Smooth muscle cell (in vitro differentiated cells): Measurements from ENCODE around the gene OR2L2. TPM values are rescaled to one million over a fixed set of nuclear protein-coding genes. Genes with fewer than 3 reads are reported as not detected.

Experiments used
- polyA plus RNA-seq: library from polyadenylated mRNA; unstranded; fragments of >200 nt; fragmentation: Nextera tagmentation; extraction: Ambion mirVana; gene quantifications from 2 replicates; pipeline ENCODE4 v1.2.1, GENCODE V29; 2016
- small RNA-seq: library from RNA; depleted of rRNA; stranded (forward); fragments of <200 nt; gene quantifications from one replicate; pipeline ENCODE3, GENCODE V24; 2014
- total RNA-seq: library from RNA; depleted of rRNA; stranded (reverse); fragments of >200 nt; gene quantifications from 2 replicates; pipeline ENCODE4 v1.2.3, GENCODE V29; 2014

OR2L2 gene
- total and polyA plus RNA-seq, 2 experiments from 2014 or later = 0.03 TPM; not detected in 1

Small RNA genes within 50 kb of the gene (small RNA-seq; reads per million reads assigned to genes)
- not detected for gene RF00019

Other genes with a start within 250 kb of the OR2L2 start
- gene OR14A16, start 206.0 kb upstream of the OR2L2 start, total RNA-seq = not detected in 2 replicates
- gene OR14A16, start 206.0 kb upstream of the OR2L2 start, polyA plus RNA-seq = not detected in 2 replicates
- gene OR11L1, start 188.2 kb upstream of the OR2L2 start, total RNA-seq = not detected in 2 replicates
- gene OR11L1, start 188.2 kb upstream of the OR2L2 start, polyA plus RNA-seq = not detected in 2 replicates
- not detected in 2 replicates for gene TRIM58, start 172.9 kb upstream of the OR2L2 start, total RNA-seq
- 0.37 TPM in 1 of 2 replicates, not detected in the other for gene TRIM58, start 172.9 kb upstream of the OR2L2 start, polyA plus RNA-seq
- 0.18 TPM in 1 of 2 replicates, not detected in the other for gene OR2W3, start 134.5 kb upstream of the OR2L2 start, total RNA-seq
- gene OR2W3, start 134.5 kb upstream of the OR2L2 start, polyA plus RNA-seq = not detected in 2 replicates
- not detected in 2 replicates for gene OR2T8, start 109.8 kb upstream of the OR2L2 start, total RNA-seq
- gene OR2T8, start 109.8 kb upstream of the OR2L2 start, polyA plus RNA-seq = not detected in 2 replicates
- not detected in 2 replicates for gene OR2AJ1, start 105.2 kb upstream of the OR2L2 start, total RNA-seq
- gene OR2AJ1, start 105.2 kb upstream of the OR2L2 start, polyA plus RNA-seq = not detected in 2 replicates
- not detected in 2 replicates for gene OR2L8, start 81.2 kb upstream of the OR2L2 start, total RNA-seq
- gene OR2L8, start 81.2 kb upstream of the OR2L2 start, polyA plus RNA-seq = not detected in 2 replicates
- gene OR2AK2, start 64.8 kb upstream of the OR2L2 start, total RNA-seq = not detected in 2 replicates
- gene OR2AK2, start 64.8 kb upstream of the OR2L2 start, polyA plus RNA-seq = not detected in 2 replicates
- not detected in 2 replicates for gene OR2L5, start 16.4 kb upstream of the OR2L2 start, total RNA-seq
- gene OR2L5, start 16.4 kb upstream of the OR2L2 start, polyA plus RNA-seq = not detected in 2 replicates
- not detected in 2 replicates for gene OR2L3, start 16.8 kb downstream of the OR2L2 start, total RNA-seq
- not detected in 2 replicates for gene OR2L3, start 16.8 kb downstream of the OR2L2 start, polyA plus RNA-seq
- gene OR2L13, start 65.1 kb downstream of the OR2L2 start, total RNA-seq = not detected in 2 replicates
- not detected in 2 replicates for gene OR2L13, start 65.1 kb downstream of the OR2L2 start, polyA plus RNA-seq
- not detected in 2 replicates for gene OR2M5, start 115.1 kb downstream of the OR2L2 start, total RNA-seq
- gene OR2M5, start 115.1 kb downstream of the OR2L2 start, polyA plus RNA-seq = not detected in 2 replicates
- not detected in 2 replicates for gene OR2M2, start 144.8 kb downstream of the OR2L2 start, total RNA-seq
- not detected in 2 replicates for gene OR2M2, start 144.8 kb downstream of the OR2L2 start, polyA plus RNA-seq
- gene OR2M3, start 167.2 kb downstream of the OR2L2 start, total RNA-seq = not detected in 2 replicates
- gene OR2M3, start 167.2 kb downstream of the OR2L2 start, polyA plus RNA-seq = not detected in 2 replicates
- gene OR2M4, start 201.3 kb downstream of the OR2L2 start, total RNA-seq = not detected in 2 replicates
- gene OR2M4, start 201.3 kb downstream of the OR2L2 start, polyA plus RNA-seq = not detected in 2 replicates
- gene OR2T33, start 247.9 kb downstream of the OR2L2 start, total RNA-seq = not detected in 2 replicates
- not detected in 2 replicates for gene OR2T33, start 247.9 kb downstream of the OR2L2 start, polyA plus RNA-seq